CD4-positive, alpha-beta memory T cell (primary cell): ENCODE results near the gene XRRA1. TPM values are rescaled to one million over a fixed set of nuclear protein-coding genes. Genes with fewer than 3 reads are reported as not detected.

Experiments used
- CTCF ChIA-PET: fragments of 350-600 bp; sonication (Branson Sonifier 250); formaldehyde crosslinking; loops from one replicate; lab custom pipeline; 2021; ENCODE audit warnings: inconsistent platforms; ENCODE audit not compliant: partially characterized antibody; lab: Charles Lee
- POLR2A ChIA-PET: fragments of 350-600 bp; sonication (Branson Sonifier 250); formaldehyde crosslinking; loops from one replicate; lab custom pipeline; 2021; ENCODE audit not compliant: partially characterized antibody; lab: Charles Lee
- DNase-seq, 5 donors: peaks; one replicate each; pipeline versions ENCODE4 v3.0.0 to v3.0.0-alpha.2; 2020 to 2022; ENCODE audit warnings: mixed read lengths in 1 of 5
- H3K27ac ChIP-seq: one replicate; pipeline ENCODE4 v1.7.0; 2013; ENCODE audit warnings: low read depth, low read length
- H3K27me3 ChIP-seq: 2 replicates; pipeline ENCODE4 v1.7.0; 2013; ENCODE audit warnings: mild to moderate bottlenecking, low read length, moderate library complexity; ENCODE audit not compliant: insufficient read depth
- H3K36me3 ChIP-seq: 2 replicates; pipeline ENCODE4 v1.7.0; 2013; ENCODE audit warnings: mild to moderate bottlenecking, low read length, moderate library complexity; ENCODE audit not compliant: insufficient read depth
- H3K4me1 ChIP-seq: 2 replicates; pipeline ENCODE4 v1.7.0; 2013; ENCODE audit warnings: mild to moderate bottlenecking, low read length, moderate library complexity; ENCODE audit not compliant: insufficient read depth
- H3K4me3 ChIP-seq, 2 donors: one replicate each; pipeline ENCODE4 v1.7.0; 2013; ENCODE audit warnings: low read length in 2 of 2, mild to moderate bottlenecking in 1 of 2
- H3K9me3 ChIP-seq, 2 donors: one replicate each; pipeline ENCODE4 v1.7.0; 2013; ENCODE audit warnings: low read length in 2 of 2, control low read depth in 1 of 2; ENCODE audit not compliant: control insufficient read depth in 1 of 2
- H3K27ac Mint-ChIP-seq, 7 donors: one replicate each; pipeline ENCODE4 v1.8.0; 2020 to 2021; ENCODE audit warnings: mixed read lengths in 7 of 7, mild to moderate bottlenecking in 6 of 7, inconsistent platforms in 3 of 7, moderate library complexity in 3 of 7
- H3K27me3 Mint-ChIP-seq, 2 donors: one replicate each; pipeline ENCODE4 v1.8.0; 2020 to 2021; ENCODE audit warnings: mixed read lengths in 2 of 2
- H3K36me3 Mint-ChIP-seq, 2 donors: one replicate each; pipeline ENCODE4 v1.8.0; 2020 to 2021; ENCODE audit warnings: mixed read lengths in 2 of 2, inconsistent platforms in 1 of 2, mild to moderate bottlenecking in 1 of 2
- H3K4me1 Mint-ChIP-seq, 4 donors: one replicate each; pipeline ENCODE4 v1.8.0; 2020 to 2021; ENCODE audit warnings: mixed read lengths in 4 of 4, mild to moderate bottlenecking in 1 of 4
- H3K4me3 Mint-ChIP-seq, 8 donors: one replicate each; pipeline ENCODE4 v1.8.0; 2020 to 2021; ENCODE audit warnings: mixed read lengths in 8 of 8, mild to moderate bottlenecking in 7 of 8, moderate library complexity in 6 of 8, inconsistent platforms in 3 of 8
- H3K9me3 Mint-ChIP-seq, 8 donors: one replicate each; pipeline ENCODE4 v1.8.0; 2020 to 2021; ENCODE audit warnings: mixed read lengths in 8 of 8, mild to moderate bottlenecking in 5 of 8, inconsistent platforms in 3 of 8, moderate library complexity in 1 of 8
- intact Hi-C: fragments of 100-400 bp; cut with micrococcal nuclease; formaldehyde crosslinking; loops from one replicate; pipeline ENCODE4 v1.15.1; 2023
- polyA plus RNA-seq, 2 donors: library from polyadenylated mRNA; unstranded; fragments of 300-500 nt; fragmentation: Illumina TruSeq; gene quantifications; one replicate each; pipeline ENCODE4 v1.2.3, GENCODE V29; 2021
- total RNA-seq, 2 experiments: library from RNA; stranded (reverse); gene quantifications; one replicate each; pipeline ENCODE4 v1.2.3, GENCODE V29; 2021

The XRRA1 gene
- total and polyA plus RNA-seq, 4 experiments from 2014 or later = 4.1 to 21.1 (median 12.9) TPM

- no peak overlapping the region for H3K27ac Mint-ChIP-seq
- CTCF ChIA-PET = interaction anchor here (0.9 to 4.4 kb wide), 7 partner anchors 9 to 310 kb away, joined by 3 to 30 read pairs (median 4); partner anchors contain the start of genes SPCS2 and XRRA1
- H3K4me1 Mint-ChIP-seq = peaks cover 0 to 3% (median 0%) of the 10 kb centered on the region in 4 donors
- no peaks in the 10 kb centered on the region for H3K27me3 Mint-ChIP-seq
- POLR2A ChIA-PET = interaction anchor here (0.7 kb wide), 1 partner anchor 634 kb away, joined by 3 read pairs; no protein-coding TSS in a partner anchor
- Histone ChIP-seq H3K4me3 (no peak overlapping the region), H3K4me1 (no peaks in the 10 kb centered on the region), H3K27ac (no peak overlapping the region), H3K9me3 (no peaks in the 10 kb centered on the region), H3K27me3 (no peaks in the 10 kb centered on the region), H3K36me3 (peaks cover 17% of the 10 kb centered on the region)
- no peaks in the 10 kb centered on the region for H3K9me3 Mint-ChIP-seq
- H3K36me3 Mint-ChIP-seq = peaks cover 24 to 30% of the 10 kb centered on the region in 2 donors
- no peak for DNase-seq
- no peak overlapping the region for H3K4me3 Mint-ChIP-seq
- intact Hi-C loops = no loop called here
Measured at GRCh38 chr11:74932169-74932568, 16.7 kb downstream of the XRRA1 start.

DNA sequence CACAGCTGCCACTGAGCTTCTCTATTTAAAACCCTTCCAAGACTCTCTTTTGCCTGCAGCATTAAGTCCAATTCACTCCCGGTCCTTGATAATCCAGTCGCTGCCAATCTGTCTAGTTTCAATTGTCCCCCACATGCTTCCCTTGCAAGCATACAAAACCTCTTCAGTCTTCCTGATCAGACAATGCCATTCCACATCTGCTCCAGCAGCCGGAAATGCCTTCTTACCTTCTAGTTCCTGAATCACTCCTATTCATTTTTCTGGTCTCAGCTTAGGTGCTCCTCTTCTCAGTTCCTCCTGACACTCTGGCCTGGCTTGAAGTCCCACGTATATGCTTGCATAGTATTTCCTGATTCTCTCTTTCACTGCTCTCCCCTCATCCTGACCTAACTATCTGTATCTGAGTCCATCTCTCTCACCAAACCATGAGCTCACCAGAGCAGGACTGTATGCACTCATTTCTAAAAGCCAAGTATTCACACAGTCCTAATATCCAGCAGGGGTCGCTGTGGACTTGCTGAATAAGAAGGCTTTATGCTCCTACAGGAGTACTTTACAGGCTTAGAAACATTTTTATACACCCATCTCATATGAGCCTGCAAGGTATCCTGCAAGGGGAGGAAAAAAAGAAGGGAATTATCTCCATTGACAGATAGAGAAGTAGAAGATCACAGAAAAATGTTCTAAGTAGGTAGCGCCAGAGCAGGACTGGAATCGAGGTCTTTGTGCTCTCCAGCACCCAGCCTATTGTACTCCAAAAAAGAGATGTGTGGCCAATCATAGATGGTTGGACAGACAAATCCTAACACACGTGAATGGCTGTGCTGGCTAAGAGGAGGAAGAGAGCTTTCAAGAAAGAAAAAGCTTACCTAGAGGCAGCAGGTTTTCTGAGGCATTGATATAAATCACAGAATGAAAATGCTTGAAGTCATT lies 19.2 kb downstream of the XRRA1 start:
- no peak overlapping the region for H3K27ac ChIP-seq
- intact Hi-C loops = loop anchor here (1.0 to 2.0 kb wide), 5 partner anchors 103 to 319 kb away; partner anchors contain the start of gene TPBGL
- no peak overlapping the region for H3K4me3 ChIP-seq
- ChIA-PET CTCF (interaction anchor here (0.8 to 4.4 kb wide), 24 partner anchors 12 to 342 kb away, joined by 3 to 30 read pairs (median 6); partner anchors contain the start of gene NEU3), POLR2A (interaction anchor here (0.9 kb wide), 1 partner anchor 19 kb away, joined by 4 read pairs; the partner anchor contains the start of genes SPCS2 and XRRA1)
- Mint-ChIP-seq H3K9me3 (no peaks in the 10 kb centered on the region), H3K4me1 (peaks cover 0 to 6% (median 0%) of the 10 kb centered on the region in 4 donors), H3K4me3 (no peak overlapping the region), H3K27me3 (no peaks in the 10 kb centered on the region), H3K36me3 (peaks cover 8% of the 10 kb centered on the region in 2 donors), H3K27ac (no peak overlapping the region)
- no peaks in the 10 kb centered on the region for H3K4me1 ChIP-seq
- no peaks in the 10 kb centered on the region for H3K9me3 ChIP-seq
- H3K36me3 ChIP-seq = peaks cover under 1% of the 10 kb centered on the region
- no peaks in the 10 kb centered on the region for H3K27me3 ChIP-seq
- peak; percentile 59 to 74 (median 63) for DNase-seq

GRCh38 chr11:74927496-74927895 lies 21.4 kb downstream of the XRRA1 start:
- Histone ChIP-seq H3K4me1 (no peaks in the 10 kb centered on the region), H3K9me3 (no peaks in the 10 kb centered on the region), H3K36me3 (no peaks in the 10 kb centered on the region), H3K4me3 (no peak overlapping the region), H3K27ac (no peak overlapping the region), H3K27me3 (no peaks in the 10 kb centered on the region)
- H3K36me3 Mint-ChIP-seq = peaks cover 5 to 6% of the 10 kb centered on the region in 2 donors
- H3K4me3 Mint-ChIP-seq = no peak overlapping the region
- H3K27me3 Mint-ChIP-seq = no peaks in the 10 kb centered on the region
- CTCF ChIA-PET = interaction anchor here (1.0 kb wide), 1 partner anchor 105 kb away, joined by 3 read pairs; no protein-coding TSS in a partner anchor
- H3K4me1 Mint-ChIP-seq = peaks cover 0 to 5% (median 0%) of the 10 kb centered on the region in 4 donors
- intact Hi-C loops = no loop called here
- H3K9me3 Mint-ChIP-seq = no peaks in the 10 kb centered on the region
- POLR2A ChIA-PET = no interaction called here
- no peak for DNase-seq
- no peak overlapping the region for H3K27ac Mint-ChIP-seq

DNA sequence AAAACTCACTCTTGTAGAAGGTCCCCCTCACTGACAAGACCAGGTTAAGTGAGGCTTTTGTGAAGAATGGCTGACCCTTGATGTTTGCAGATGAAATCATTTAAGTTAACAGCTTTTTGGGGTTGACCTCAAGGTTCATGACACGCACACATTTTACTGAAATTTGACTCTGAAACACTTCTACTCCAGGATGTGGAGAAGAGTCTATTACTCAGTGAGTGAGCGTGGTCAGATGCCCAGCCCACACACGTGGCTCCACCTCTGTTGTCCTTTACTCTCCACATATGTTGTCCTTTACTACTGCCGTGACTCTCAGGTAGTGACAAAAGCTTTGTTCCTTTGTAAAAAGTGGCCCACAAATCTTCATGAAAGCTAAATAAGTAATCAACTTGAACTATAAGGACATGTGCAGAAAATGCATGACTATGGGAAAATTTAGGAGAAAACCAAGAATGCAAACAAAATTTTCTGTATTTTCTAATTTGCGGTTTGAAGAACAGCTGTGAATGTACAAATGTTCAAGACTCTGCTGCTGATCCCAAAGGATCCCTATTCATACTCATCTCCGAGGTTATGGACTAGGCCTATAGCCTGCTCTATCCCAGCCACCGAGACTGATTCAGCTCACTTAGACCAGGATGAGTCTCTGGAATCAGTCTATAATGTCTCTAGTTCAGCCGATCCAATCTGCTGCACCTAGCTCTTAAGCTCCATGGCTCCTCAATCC lies 22.4 kb downstream of the XRRA1 start:
- POLR2A ChIA-PET = no interaction called here
- intact Hi-C loops = no loop called here
- H3K36me3 ChIP-seq = no peaks in the 10 kb centered on the region

DNA sequence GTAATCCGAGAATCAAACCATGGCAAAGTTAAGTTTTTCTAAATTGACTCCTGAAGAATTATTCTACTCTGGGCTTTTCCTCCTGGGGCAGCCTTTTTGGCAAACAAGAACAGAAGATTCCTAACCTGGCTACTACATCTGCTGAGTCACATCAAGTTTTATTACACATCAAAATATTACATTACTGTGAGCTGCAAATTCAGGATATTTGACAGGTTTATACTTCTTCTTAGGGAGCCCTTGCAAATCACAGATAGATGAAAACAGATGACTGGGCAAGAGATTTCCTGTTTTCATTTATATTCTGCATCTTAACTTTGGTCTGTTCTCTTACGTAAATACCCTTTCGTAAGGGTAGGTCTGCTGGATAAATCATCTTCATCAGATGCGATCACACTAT lies 23.6 kb downstream of the XRRA1 start:
- no peaks in the 10 kb centered on the region for H3K4me1 ChIP-seq
- peak overlapping the region in 1 of 7 donors; percentile 18 for H3K27ac Mint-ChIP-seq
- intact Hi-C loops = no loop called here
- no peaks in the 10 kb centered on the region for H3K36me3 ChIP-seq
- H3K9me3 ChIP-seq = no peaks in the 10 kb centered on the region
- H3K27me3 Mint-ChIP-seq = no peaks in the 10 kb centered on the region
- H3K27me3 ChIP-seq = no peaks in the 10 kb centered on the region
- H3K4me3 Mint-ChIP-seq = no peak overlapping the region
- H3K4me1 Mint-ChIP-seq = peaks cover 0 to 5% (median 0%) of the 10 kb centered on the region in 4 donors
- no peak overlapping the region for H3K27ac ChIP-seq
- H3K4me3 ChIP-seq = no peak overlapping the region
- no peak for DNase-seq
- CTCF ChIA-PET = interaction anchor here (0.9 to 2.0 kb wide), 4 partner anchors 12 to 317 kb away, joined by 3 to 5 read pairs (median 4); no protein-coding TSS in a partner anchor
- peaks cover 19 to 21% of the 10 kb centered on the region in 2 donors for H3K36me3 Mint-ChIP-seq
- H3K9me3 Mint-ChIP-seq = no peaks in the 10 kb centered on the region
- POLR2A ChIA-PET = no interaction called here

More for the DNA sequence above, 22.4 kb downstream of the XRRA1 start:
- peaks cover 0 to 5% (median 0%) of the 10 kb centered on the region in 4 donors for H3K4me1 Mint-ChIP-seq
- no peak overlapping the region for H3K4me3 Mint-ChIP-seq
- peaks cover 8 to 12% of the 10 kb centered on the region in 2 donors for H3K36me3 Mint-ChIP-seq
- no peak overlapping the region for H3K27ac ChIP-seq
- H3K4me1 ChIP-seq = no peaks in the 10 kb centered on the region
- CTCF ChIA-PET = interaction anchor here (1.0 to 2.0 kb wide), 5 partner anchors 96 to 321 kb away, joined by 3 to 5 read pairs (median 3); no protein-coding TSS in a partner anchor
- peak overlapping the region in 1 of 7 donors; percentile 9 for H3K27ac Mint-ChIP-seq
- no peak for DNase-seq
- no peaks in the 10 kb centered on the region for H3K9me3 ChIP-seq
- no peaks in the 10 kb centered on the region for H3K27me3 Mint-ChIP-seq
- no peak overlapping the region for H3K4me3 ChIP-seq
- H3K9me3 Mint-ChIP-seq = no peaks in the 10 kb centered on the region
- no peaks in the 10 kb centered on the region for H3K27me3 ChIP-seq

- peaks cover 41 to 43% of the 10 kb centered on the region in 2 donors for H3K36me3 Mint-ChIP-seq
- H3K27me3 ChIP-seq = no peaks in the 10 kb centered on the region
- no peak for DNase-seq
- H3K9me3 Mint-ChIP-seq = no peaks in the 10 kb centered on the region
- H3K36me3 ChIP-seq = peaks cover 10% of the 10 kb centered on the region
- peaks cover 0 to 5% (median 0%) of the 10 kb centered on the region in 4 donors for H3K4me1 Mint-ChIP-seq
- intact Hi-C loops = no loop called here
- H3K9me3 ChIP-seq = no peaks in the 10 kb centered on the region
- ChIA-PET CTCF (interaction anchor here (1.2 to 1.8 kb wide), 2 partner anchors 99 to 282 kb away, joined by 3 to 5 read pairs; no protein-coding TSS in a partner anchor), POLR2A (no interaction called here)
- H3K27me3 Mint-ChIP-seq = no peaks in the 10 kb centered on the region
- H3K27ac ChIP-seq = no peak overlapping the region
- peak overlapping the region in 1 of 7 donors; percentile 76 for H3K27ac Mint-ChIP-seq
- H3K4me3 ChIP-seq = no peak overlapping the region
- no peaks in the 10 kb centered on the region for H3K4me1 ChIP-seq
- no peak overlapping the region for H3K4me3 Mint-ChIP-seq
Measured at GRCh38 chr11:74923125-74923524, 25.8 kb downstream of the XRRA1 start.
